Upper lobe of right lung (tissue), 1 donor: ENCODE measurements around the gene TERT. TPM values are rescaled to one million over a fixed set of nuclear protein-coding genes. Genes with fewer than 3 reads are reported as not detected.

Experiments
- ATAC-seq: fragments of 200-7000 bp; cut with Tn5 transposase; one replicate; pipeline ENCODE4 v1.9.1; 2020; ENCODE audit warnings: mild to moderate bottlenecking, moderate library complexity
- DNase-seq: peaks from one replicate; pipeline ENCODE4 v3.0.0-alpha.2; 2020
- H3K27ac ChIP-seq: fragments of 200-600 bp; one replicate; pipeline ENCODE4 v1.8.0; 2022
- H3K27me3 ChIP-seq: fragments of 200-600 bp; one replicate; pipeline ENCODE4 v1.8.0; 2022; ENCODE audit warnings: mild to moderate bottlenecking
- H3K36me3 ChIP-seq: fragments of 200-600 bp; one replicate; pipeline ENCODE4 v1.8.0; 2022
- H3K4me1 ChIP-seq: fragments of 200-600 bp; one replicate; pipeline ENCODE4 v1.8.0; 2022
- H3K4me3 ChIP-seq: fragments of 200-600 bp; one replicate; pipeline ENCODE4 v1.8.0; 2022; ENCODE audit warnings: mild to moderate bottlenecking
- H3K9me3 ChIP-seq: fragments of 200-600 bp; one replicate; pipeline ENCODE4 v1.8.0; 2022
- CTCF ChIP-seq: fragments of 200-600 bp; IDR thresholded peaks from one replicate; pipeline ENCODE4 v1.8.0; 2022; ENCODE audit warnings: antibody characterized with exemption
- intact Hi-C: fragments of 100-400 bp; cut with DNase I; formaldehyde crosslinking; loops from one replicate; pipeline ENCODE4 v1.11.0; 2022
- total RNA-seq: library from RNA; stranded (reverse); fragmentation: NEBNext Ultra II Directional; extraction: Animal tissue kit (Norgen Biotek cat#: 25700); gene quantifications from one replicate; pipeline ENCODE4 v1.2.1, GENCODE V29; 2021
- donor health status: DM: no; HTN: yes; CAD: no; lungs with severe emphysema.

Gene TERT
- total RNA-seq, 1 donor from 2014 or later = not detected

- intact Hi-C loops = no loop called here
- no peaks in the 10 kb centered on the region for H3K36me3 ChIP-seq
- no peaks in the 10 kb centered on the region for H3K9me3 ChIP-seq
- H3K27me3 ChIP-seq = peaks cover 28% of the 10 kb centered on the region
- no peak for TF ChIP-seq CTCF
- H3K27ac ChIP-seq = no peak overlapping the region
- DNase-seq = no peak
- no peak for ATAC-seq
- no peaks in the 10 kb centered on the region for H3K4me1 ChIP-seq
- no peak overlapping the region for H3K4me3 ChIP-seq
Observed at GRCh38 chr5:1244976-1245375, 49.9 kb downstream of the TERT start.

GRCh38 chr5:1244255-1244654 is 50.6 kb downstream of the TERT start:
- DNase-seq (no peak), ATAC-seq (no peak)
- Histone ChIP-seq H3K36me3 (no peaks in the 10 kb centered on the region), H3K27ac (no peak overlapping the region), H3K9me3 (no peaks in the 10 kb centered on the region), H3K4me3 (no peak overlapping the region), H3K4me1 (no peaks in the 10 kb centered on the region), H3K27me3 (peaks cover 28% of the 10 kb centered on the region)
- no peak for TF ChIP-seq CTCF
- intact Hi-C loops = no loop called here

- Histone ChIP-seq H3K27me3 (peaks cover 28% of the 10 kb centered on the region), H3K9me3 (no peaks in the 10 kb centered on the region)
- intact Hi-C loops = no loop called here
Observed at GRCh38 chr5:1243487-1244130, 51.3 kb downstream of the TERT start.

GRCh38 chr5:1242733-1243486 is 52.0 kb downstream of the TERT start:
- H3K27ac ChIP-seq = no peak overlapping the region
- no peak for TF ChIP-seq CTCF
- H3K4me3 ChIP-seq = no peak overlapping the region
- intact Hi-C loops = no loop called here
- ATAC-seq (no peak), DNase-seq (no peak)
- H3K27me3 ChIP-seq = peaks cover 28% of the 10 kb centered on the region
- H3K36me3 ChIP-seq = no peaks in the 10 kb centered on the region
- no peaks in the 10 kb centered on the region for H3K4me1 ChIP-seq
- no peaks in the 10 kb centered on the region for H3K9me3 ChIP-seq

More at GRCh38 chr5:1243487-1244130, 51.3 kb downstream of the TERT start:
- TF ChIP-seq CTCF = no peak
- DNase-seq (no peak), ATAC-seq (no peak)
- no peak overlapping the region for H3K4me3 ChIP-seq
- no peak overlapping the region for H3K27ac ChIP-seq
- no peaks in the 10 kb centered on the region for H3K36me3 ChIP-seq
- no peaks in the 10 kb centered on the region for H3K4me1 ChIP-seq

- Histone ChIP-seq H3K4me1 (no peaks in the 10 kb centered on the region), H3K27ac (no peak overlapping the region), H3K9me3 (no peaks in the 10 kb centered on the region), H3K27me3 (peaks cover 24% of the 10 kb centered on the region), H3K36me3 (no peaks in the 10 kb centered on the region), H3K4me3 (no peak overlapping the region)
- no peak for TF ChIP-seq CTCF
- no peak for DNase-seq
- no peak for ATAC-seq
- intact Hi-C loops = no loop called here
Observed at GRCh38 chr5:1241509-1242080, 53.3 kb downstream of the TERT start.
